SHP77 treated with DMSO at 0.1 percent for 48 hours (cell line): ENCODE measurements around the gene WNT3A.

Experiments
- DNase-seq: peaks from one replicate; lab custom pipeline; 2025; lab: John Stamatoyannopoulos, UW

WNT3A gene

GRCh38 chr1:228084797-228085196, 78.0 kb downstream of the WNT3A start:
- DNase-seq = no peak

- DNase-seq = no peak
Measured at GRCh38 chr1:228085287-228085951, 78.6 kb downstream of the WNT3A start.

GRCh38 chr1:228087771-228088251, 81.0 kb downstream of the WNT3A start:
- DNase-seq = no peak

GRCh38 chr1:228088586-228089498, 82.0 kb downstream of the WNT3A start:
- no peak for DNase-seq

GRCh38 chr1:228089519-228090380, 83.0 kb downstream of the WNT3A start:
- no peak for DNase-seq

- no peak for DNase-seq
Measured at GRCh38 chr1:228090613-228091081, 83.8 kb downstream of the WNT3A start.

- no peak for DNase-seq
Measured at GRCh38 chr1:228091084-228091483, 84.3 kb downstream of the WNT3A start.

- no peak for DNase-seq
Measured at GRCh38 chr1:228092342-228093049, 85.7 kb downstream of the WNT3A start.

- no peak for DNase-seq
Measured at GRCh38 chr1:228093050-228093906, 86.5 kb downstream of the WNT3A start.

- no peak for DNase-seq
Measured at GRCh38 chr1:228094432-228095016, 87.7 kb downstream of the WNT3A start.

GRCh38 chr1:228095161-228095560, 88.4 kb downstream of the WNT3A start:
- no peak for DNase-seq

GRCh38 chr1:228095938-228096337, 89.1 kb downstream of the WNT3A start:
- DNase-seq = no peak

GRCh38 chr1:228096416-228097332, 89.9 kb downstream of the WNT3A start:
- no peak for DNase-seq

GRCh38 chr1:228097333-228098081, 90.7 kb downstream of the WNT3A start:
- no peak for DNase-seq

- no peak for DNase-seq
Measured at GRCh38 chr1:228098323-228098931, 91.6 kb downstream of the WNT3A start.

GRCh38 chr1:228099331-228099732, 92.5 kb downstream of the WNT3A start:
- no peak for DNase-seq

- DNase-seq = no peak
Measured at GRCh38 chr1:228100822-228101613, 94.2 kb downstream of the WNT3A start.
